ENCODE results near the gene MAN1C1. TPM values are rescaled to one million over a fixed set of nuclear protein-coding genes. Genes with fewer than 3 reads are reported as not detected.

MAN1C1 gene
- total RNA-seq, 1 experiment from 2014 or later, result 1.2 TPM

GRCh38 chr1:25729790-25730644 lies 113.4 kb downstream of the MAN1C1 start:
- Histone ChIP-seq H3K4me3 (replicated peaks in 1 of 2; ENCODE audit: low read depth in 1 of 2, low read length in 2 of 2) (no peak overlapping the region), H3K36me3 (ENCODE audit: control insufficient read depth in 1 of 2, insufficient read depth in 2 of 2, low read length in 2 of 2) (no peaks in the 10 kb centered on the region), H3K27ac (ENCODE audit: low read depth, low read length) (no peak overlapping the region), H3K4me2 (ENCODE audit: low read length) (no peak overlapping the region), H3K9me2 (ENCODE audit: insufficient read depth) (no peaks in the 10 kb centered on the region), H3K79me2 (ENCODE audit: insufficient read depth, low read length) (no peaks in the 10 kb centered on the region), H3K27me3 (ENCODE audit: insufficient read depth, low read length) (no peaks in the 10 kb centered on the region), H3K9ac (ENCODE audit: low read length) (no peak overlapping the region), H3K9me3 (ENCODE audit: control insufficient read depth in 1 of 2, insufficient read depth in 1 of 2, low read depth in 1 of 2, low read length in 2 of 2) (no peaks in the 10 kb centered on the region), H4K20me1 (ENCODE audit: insufficient read depth) (no peaks in the 10 kb centered on the region), H2AFZ (ENCODE audit: low read depth, low read length, poor library complexity, severe bottlenecking) (no peak overlapping the region), H3K4me1 (ENCODE audit: control insufficient read depth in 1 of 2, insufficient read depth in 2 of 2, low read length in 2 of 2) (no peaks in the 10 kb centered on the region)
- RAD21 ChIA-PET (ENCODE audit: low non-redundant PET in 1 of 2, low total read pairs in 2 of 2, uncharacterized antibody in 2 of 2, unreplicated experiment in 2 of 2), result no interaction called here
- CTCF ChIA-PET, result no interaction called here
- no peak for ATAC-seq
- no peak for TF ChIP-seq SIN3A (IDR thresholded peaks at IDR 0.05; ENCODE audit: low read depth)
- TF ChIP-seq EZH2phosphoT487 (IDR thresholded peaks at IDR 0.05; ENCODE audit: borderline replicate concordance), result no peak
- no peak for TF ChIP-seq SRF (IDR thresholded peaks at IDR 0.05; ENCODE audit: low read depth)
- no peak for TF ChIP-seq ZBTB33 (IDR thresholded peaks at IDR 0.05; ENCODE audit: extremely low read depth, insufficient replicate concordance, low read length)
- TF ChIP-seq ZFX (IDR thresholded peaks at IDR 0.05), result no peak
- TF ChIP-seq CTCF (IDR thresholded peaks at IDR 0.05 in 2 of 3, conservative IDR thresholded peaks at IDR 0.05 in 1 of 3; ENCODE audit: borderline replicate concordance in 1 of 3, insufficient read depth in 1 of 3, low read depth in 2 of 3, low read length in 2 of 3), result no peak
- TF ChIP-seq EZH2 (IDR thresholded peaks at IDR 0.05), result no peak
- no peak for TF ChIP-seq JUND (IDR thresholded peaks at IDR 0.05)
- TF ChIP-seq MAX (IDR thresholded peaks at IDR 0.05), result no peak
- TF ChIP-seq SP1 (IDR thresholded peaks at IDR 0.05; ENCODE audit: low read depth), result no peak
- TF ChIP-seq RAD21 (IDR thresholded peaks at IDR 0.05; ENCODE audit: low read depth), result no peak
- TF ChIP-seq REST (IDR thresholded peaks at IDR 0.05; ENCODE audit: low read depth), result no peak
- TF ChIP-seq POLR2AphosphoS5 (IDR thresholded peaks at IDR 0.05; ENCODE audit: low read depth, low read length), result no peak
- TF ChIP-seq CEBPB (IDR thresholded peaks at IDR 0.05; ENCODE audit: low read depth), result no peak
- no peak for TF ChIP-seq ATF3 (IDR thresholded peaks at IDR 0.05)
- no peak for TF ChIP-seq TCF7L2 (IDR thresholded peaks at IDR 0.05; ENCODE audit: borderline replicate concordance, extremely low read depth, insufficient read depth, insufficient read length)
- BruUV-seq (replicated peaks), result no TSS peak
- intact Hi-C loops (cut with micrococcal nuclease), result no loop called here
- DNase-seq (ENCODE audit: low read depth, low spot score), result no peak
- POLR2A ChIA-PET, result no interaction called here

Data from HCT116 (cell line).